Adipocyte (in vitro differentiated cells): ENCODE data around the gene XCR1.
"Not testable (repeated sequence)": the region's sequence is repeated elsewhere in the genome, so short reads cannot be mapped to it uniquely, and the experiment has no call there.

Experiments used
- DNase-seq: peaks from one replicate; pipeline ENCODE4 v3.0.0-alpha.2; 2015; ENCODE audit warnings: low read depth
- H3K27me3 ChIP-seq: replicated peaks from 2 replicates; pipeline ENCODE4 v1.7.0; 2013; ENCODE audit warnings: mild to moderate bottlenecking, low read length, moderate library complexity; ENCODE audit not compliant: control insufficient read depth, insufficient read depth
- H3K36me3 ChIP-seq: 2 replicates; pipeline ENCODE4 v1.7.0; 2013; ENCODE audit warnings: low read length, mild to moderate bottlenecking, moderate library complexity; ENCODE audit not compliant: control insufficient read depth, insufficient read depth, severe bottlenecking
- H3K4me1 ChIP-seq: 2 replicates; pipeline ENCODE4 v1.7.0; 2013; ENCODE audit warnings: mild to moderate bottlenecking, low read length, moderate library complexity; ENCODE audit not compliant: control insufficient read depth, insufficient read depth
- H3K4me3 ChIP-seq: 2 replicates; pipeline ENCODE4 v1.7.0; 2013; ENCODE audit warnings: mild to moderate bottlenecking, low read length, moderate library complexity
- H3K9ac ChIP-seq: 2 replicates; pipeline ENCODE4 v1.7.0; 2013; ENCODE audit warnings: mild to moderate bottlenecking, low read length, moderate library complexity
- H3K9me3 ChIP-seq: 2 replicates; pipeline ENCODE4 v1.7.0; 2013; ENCODE audit warnings: mild to moderate bottlenecking, low read length, moderate library complexity; ENCODE audit not compliant: control insufficient read depth

XCR1 gene

GRCh38 chr3:46061108-46061720 lies 33.9 kb upstream of the XCR1 start:
- Histone ChIP-seq H3K27me3 (no peaks in the 10 kb centered on the region), H3K4me3 (no peak overlapping the region), H3K4me1 (peaks cover 35% of the 10 kb centered on the region), H3K36me3 (no peaks in the 10 kb centered on the region), H3K9me3 (no peaks in the 10 kb centered on the region), H3K9ac (no peak overlapping the region)
- DNase-seq, result no peak

DNA sequence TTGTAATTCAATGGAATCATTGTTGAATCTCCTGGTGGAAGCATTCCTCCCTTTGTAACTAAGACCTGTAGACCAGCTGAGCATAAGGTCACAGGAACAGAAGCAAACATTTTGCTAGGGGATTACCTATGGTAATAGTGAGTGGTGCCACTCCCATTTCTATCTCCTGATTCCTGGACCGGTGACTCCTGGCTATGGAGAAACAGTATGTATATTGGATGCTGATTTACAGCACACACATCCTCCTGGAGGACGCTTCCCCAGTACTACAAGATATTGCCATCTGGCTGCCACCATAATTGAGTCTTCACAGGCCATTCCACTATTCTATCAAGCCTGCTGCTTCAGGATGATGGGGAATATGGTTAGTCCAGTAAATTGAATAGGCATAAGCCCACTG lies 33.3 kb upstream of the XCR1 start:
- no peak overlapping the region for H3K4me3 ChIP-seq
- no peak overlapping the region for H3K9ac ChIP-seq
- H3K4me1 ChIP-seq, result peaks cover 34% of the 10 kb centered on the region
- H3K9me3 ChIP-seq, result no peaks in the 10 kb centered on the region
- no peak for DNase-seq
- H3K27me3 ChIP-seq, result peaks cover 2% of the 10 kb centered on the region
- H3K36me3 ChIP-seq, result no peaks in the 10 kb centered on the region

DNA sequence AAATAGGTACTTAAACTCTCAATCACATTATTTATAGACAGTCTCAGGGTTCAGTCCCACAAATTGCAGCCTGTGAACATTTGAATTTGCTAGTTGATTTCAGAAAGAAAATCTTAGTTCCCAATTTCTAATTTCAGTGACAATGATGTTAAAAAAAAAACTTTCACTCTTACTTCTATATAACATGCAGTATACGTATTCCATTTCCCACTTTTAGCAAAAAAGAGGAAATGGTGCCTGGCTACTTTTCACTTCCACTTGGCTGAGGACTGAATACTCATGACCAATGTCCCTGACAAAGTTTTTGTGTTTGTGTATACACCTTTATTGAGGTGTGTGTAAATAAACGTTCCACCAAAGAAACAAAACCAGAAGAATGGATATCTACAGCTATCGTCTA lies 32.1 kb upstream of the XCR1 start:
- no peaks in the 10 kb centered on the region for H3K36me3 ChIP-seq
- no peak overlapping the region for H3K9ac ChIP-seq
- peaks cover 11% of the 10 kb centered on the region for H3K27me3 ChIP-seq
- no peak for DNase-seq
- no peak overlapping the region for H3K4me3 ChIP-seq
- H3K9me3 ChIP-seq, result no peaks in the 10 kb centered on the region
- H3K4me1 ChIP-seq, result peaks cover 32% of the 10 kb centered on the region

DNA sequence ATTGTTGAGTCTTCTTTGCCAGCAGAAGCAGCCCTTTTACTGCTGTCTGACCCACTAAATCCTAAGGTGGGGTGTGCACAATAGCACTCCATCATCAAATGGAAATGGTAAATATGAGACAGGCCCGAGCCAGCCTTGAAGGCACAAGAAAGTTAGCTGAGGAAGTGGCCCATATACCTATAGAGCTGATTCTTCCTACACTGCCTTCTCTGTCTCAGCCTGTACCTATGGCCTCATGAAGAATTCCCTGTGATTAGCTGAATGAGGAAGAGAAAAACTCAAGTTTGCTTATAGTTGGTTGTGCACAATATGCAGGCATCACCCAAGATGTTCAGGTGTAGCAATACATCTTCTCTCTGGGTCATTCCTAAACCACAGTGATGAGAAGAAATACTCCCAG lies 31.7 kb upstream of the XCR1 start:
- H3K36me3 ChIP-seq, result no peaks in the 10 kb centered on the region
- peaks cover 32% of the 10 kb centered on the region for H3K4me1 ChIP-seq

GRCh38 chr3:46057716-46058115 lies 30.4 kb upstream of the XCR1 start:
- Histone ChIP-seq H3K9me3 (no peaks in the 10 kb centered on the region), H3K9ac (no peak overlapping the region), H3K27me3 (peaks cover 14% of the 10 kb centered on the region)

More for the DNA sequence above, 31.7 kb upstream of the XCR1 start:
- Histone ChIP-seq H3K27me3 (peaks cover 14% of the 10 kb centered on the region), H3K4me3 (no peak overlapping the region), H3K9me3 (no peaks in the 10 kb centered on the region), H3K9ac (no peak overlapping the region)
- no peak for DNase-seq

GRCh38 chr3:46056686-46057085 lies 29.4 kb upstream of the XCR1 start:
- Histone ChIP-seq H3K9ac (no peak overlapping the region), H3K36me3 (no peaks in the 10 kb centered on the region), H3K4me1 (peaks cover 11% of the 10 kb centered on the region), H3K4me3 (no peak overlapping the region), H3K27me3 (peaks cover 14% of the 10 kb centered on the region), H3K9me3 (no peaks in the 10 kb centered on the region)
- no peak for DNase-seq

More at GRCh38 chr3:46057716-46058115, 30.4 kb upstream of the XCR1 start:
- no peaks in the 10 kb centered on the region for H3K36me3 ChIP-seq
- peaks cover 21% of the 10 kb centered on the region for H3K4me1 ChIP-seq
- no peak overlapping the region for H3K4me3 ChIP-seq
- no peak for DNase-seq

DNA sequence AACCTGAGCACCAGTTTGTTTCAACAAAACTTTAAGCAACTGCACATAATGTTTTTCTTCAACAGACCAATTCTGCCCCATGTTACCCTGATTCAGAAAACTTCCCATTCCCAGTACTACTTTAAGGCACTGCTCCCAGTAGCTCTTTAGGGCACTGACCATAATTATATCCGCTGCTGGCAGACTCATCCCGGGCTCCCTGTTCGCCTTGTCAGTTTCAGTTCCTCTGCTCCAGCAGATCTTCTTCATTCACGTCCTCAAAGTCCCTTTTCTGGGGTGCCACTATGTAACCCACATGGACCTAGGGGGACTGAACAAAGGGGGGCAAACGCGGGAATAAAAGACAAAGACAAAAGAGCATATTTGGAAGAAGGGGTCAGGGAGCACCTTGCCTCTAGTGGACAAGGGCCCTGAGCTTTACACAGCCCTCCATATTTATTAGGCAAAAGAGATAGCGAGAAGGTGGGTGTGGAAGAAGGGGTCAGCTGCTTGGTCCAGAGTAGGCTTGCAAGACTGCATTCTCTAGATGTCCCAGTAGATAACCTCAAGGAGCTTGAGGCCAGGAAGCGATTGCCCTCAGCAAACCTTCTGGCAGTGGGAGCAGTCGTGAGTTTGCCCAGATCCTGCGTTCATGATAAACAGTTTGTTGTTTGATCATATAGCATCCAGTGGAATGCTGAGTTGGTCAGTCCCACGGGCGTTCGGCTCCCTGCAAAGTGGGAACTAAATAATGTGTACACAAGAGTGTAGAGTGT lies 26.7 kb upstream of the XCR1 start:
- not testable (repeated sequence) for H3K4me1 ChIP-seq, DNase-seq, H3K9ac ChIP-seq, H3K4me3 ChIP-seq, H3K9me3 ChIP-seq, H3K36me3 ChIP-seq
- peaks cover 14% of the 10 kb centered on the region for H3K27me3 ChIP-seq

DNA sequence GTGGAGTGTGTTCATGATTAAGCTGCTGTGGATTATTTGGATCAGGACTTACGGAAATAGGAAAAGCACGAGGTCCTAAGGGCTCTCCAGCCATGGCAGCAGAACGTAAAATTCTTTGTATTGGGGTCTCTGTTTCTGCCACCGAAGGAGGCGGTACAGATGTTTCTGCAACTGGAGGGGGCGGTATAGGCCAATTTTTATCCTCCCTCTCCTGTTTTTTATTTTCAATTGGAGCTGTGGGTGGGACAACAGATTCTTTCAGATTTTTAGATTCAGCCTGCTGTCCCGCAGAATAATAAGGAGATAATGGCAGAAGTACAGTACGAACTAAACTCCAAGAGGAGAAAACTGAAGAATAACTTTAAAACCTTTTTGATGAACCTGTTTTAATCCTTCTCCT lies 26.0 kb upstream of the XCR1 start:
- not testable (repeated sequence) for H3K4me1 ChIP-seq, H3K9me3 ChIP-seq, DNase-seq, H3K9ac ChIP-seq, H3K4me3 ChIP-seq, H3K36me3 ChIP-seq
- H3K27me3 ChIP-seq, result peaks cover 14% of the 10 kb centered on the region

GRCh38 chr3:46052531-46052930 lies 25.2 kb upstream of the XCR1 start:
- no peak for DNase-seq
- Histone ChIP-seq H3K4me1 (no peaks in the 10 kb centered on the region), H3K27me3 (peaks cover 14% of the 10 kb centered on the region), H3K36me3 (no peaks in the 10 kb centered on the region), H3K4me3 (no peak overlapping the region), H3K9ac (no peak overlapping the region), H3K9me3 (no peaks in the 10 kb centered on the region)

GRCh38 chr3:46049093-46049492 lies 21.8 kb upstream of the XCR1 start:
- H3K27me3 ChIP-seq, result no peaks in the 10 kb centered on the region
- no peaks in the 10 kb centered on the region for H3K4me1 ChIP-seq
- no peak overlapping the region for H3K9ac ChIP-seq
- no peak for DNase-seq
- H3K36me3 ChIP-seq, result no peaks in the 10 kb centered on the region
- H3K9me3 ChIP-seq, result no peaks in the 10 kb centered on the region
- H3K4me3 ChIP-seq, result no peak overlapping the region

GRCh38 chr3:46046231-46046630 lies 18.9 kb upstream of the XCR1 start:
- not testable (repeated sequence) for H3K9ac ChIP-seq, H3K4me3 ChIP-seq, H3K9me3 ChIP-seq, DNase-seq, H3K27me3 ChIP-seq, H3K4me1 ChIP-seq, H3K36me3 ChIP-seq
